Loucy (cell line): ENCODE measurements around the gene LRRC26.

ENCODE experiments used
- H2AFZ ChIP-seq: fragments of 200-600 bp; sonication (generic); 2 replicates; pipeline ENCODE4 v1.6.0; 2016; ENCODE audit warnings: antibody characterized with exemption, mild to moderate bottlenecking, low read length, moderate library complexity
- H3F3A ChIP-seq: fragments of 200-600 bp; 2 replicates; pipeline ENCODE4 v1.6.0; 2016; ENCODE audit warnings: antibody characterized with exemption, low read depth, mild to moderate bottlenecking
- H3K27me3 ChIP-seq: fragments of 200-600 bp; sonication (generic); 2 replicates; pipeline ENCODE4 v1.6.1; 2014; ENCODE audit warnings: low read length, mild to moderate bottlenecking; ENCODE audit not compliant: insufficient read depth, poor library complexity, severe bottlenecking
- H3K36me3 ChIP-seq: fragments of 200-600 bp; sonication (generic); 2 replicates; pipeline ENCODE4 v1.6.1; 2016; ENCODE audit warnings: low read length; ENCODE audit not compliant: insufficient read depth
- H3K4me1 ChIP-seq: fragments of 200-600 bp; sonication (generic); 2 replicates; pipeline ENCODE4 v1.5.1; 2014; ENCODE audit warnings: low read length, mild to moderate bottlenecking; ENCODE audit not compliant: insufficient read depth, poor library complexity, severe bottlenecking
- H3K4me2 ChIP-seq: fragments of 200-600 bp; sonication (generic); 2 replicates; pipeline ENCODE4 v1.6.0; 2014; ENCODE audit warnings: antibody characterized with exemption, low read length, low read depth, mild to moderate bottlenecking; ENCODE audit not compliant: poor library complexity, severe bottlenecking
- H3K4me3 ChIP-seq: fragments of 200-600 bp; sonication (generic); 2 replicates; pipeline ENCODE4 v1.5.1; 2014; ENCODE audit warnings: low read length, mild to moderate bottlenecking, mixed read lengths; ENCODE audit not compliant: poor library complexity, severe bottlenecking
- H3K79me2 ChIP-seq: fragments of 200-600 bp; sonication (generic); 2 replicates; pipeline ENCODE4 v1.6.1; 2014; ENCODE audit warnings: low read length; ENCODE audit not compliant: insufficient read depth
- H3K9ac ChIP-seq: fragments of 200-600 bp; sonication (generic); 2 replicates; pipeline ENCODE4 v1.6.0; 2014; ENCODE audit warnings: mild to moderate bottlenecking, low read depth, low read length, moderate library complexity; ENCODE audit not compliant: poor library complexity, severe bottlenecking
- H3K9me2 ChIP-seq: fragments of 200-600 bp; sonication (generic); replicated peaks from 2 replicates; pipeline ENCODE4 v1.6.1; 2016; ENCODE audit warnings: low read depth, low read length, mixed read lengths
- H3K9me3 ChIP-seq: fragments of 200-600 bp; sonication (generic); 2 replicates; pipeline ENCODE4 v1.6.1; 2014; ENCODE audit warnings: mild to moderate bottlenecking, antibody characterized with exemption, low read length, low read depth; ENCODE audit not compliant: insufficient read depth
- H4K20me1 ChIP-seq: fragments of 200-600 bp; sonication (generic); 2 replicates; pipeline ENCODE4 v1.6.0; 2014; ENCODE audit warnings: antibody characterized with exemption, low read length, mild to moderate bottlenecking; ENCODE audit not compliant: insufficient read depth, poor library complexity, severe bottlenecking
- EZH2phosphoT487 ChIP-seq: fragments of 200-600 bp; IDR thresholded peaks from 2 replicates; pipeline ENCODE4 v1.6.1; 2018; ENCODE audit warnings: antibody characterized with exemption, mild to moderate bottlenecking, moderate library complexity, borderline replicate concordance
- TF ChIP-seq, protein P1 (sequence below): fragments of 200-600 bp; sonication (generic); conservative IDR thresholded peaks from 2 replicates; pipeline ENCODE4 v1.5.1; 2014; ENCODE audit warnings: mild to moderate bottlenecking, antibody characterized with exemption, low read length

The LRRC26 gene

DNA sequence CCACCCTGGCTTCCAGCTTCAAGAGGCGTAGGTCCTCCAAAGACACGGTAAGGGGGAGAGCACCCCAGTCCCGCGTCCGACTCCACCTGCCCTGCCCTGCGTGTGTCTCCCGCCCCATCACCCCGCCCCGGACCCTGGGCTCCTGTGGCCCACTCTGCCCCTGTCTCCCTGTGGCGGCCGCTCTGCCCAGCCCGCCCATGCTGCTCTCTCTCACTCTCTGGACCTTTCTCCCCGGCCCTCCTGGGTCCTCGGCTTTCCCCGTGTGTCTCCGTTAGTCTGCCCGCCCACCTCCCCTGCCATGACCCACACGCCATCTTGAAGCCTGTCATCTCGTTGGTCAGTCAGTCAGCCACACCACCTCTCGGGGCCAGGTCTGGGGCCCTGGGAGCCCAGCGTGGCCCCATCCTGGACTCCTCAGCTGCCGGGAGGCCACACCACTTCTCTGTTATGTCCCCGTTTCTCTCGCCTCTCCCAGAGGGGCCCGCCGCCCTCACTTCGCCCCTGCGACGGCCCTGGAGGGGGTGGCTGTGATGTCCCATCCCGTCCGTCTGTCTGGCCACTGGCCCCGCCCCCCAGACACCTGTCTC, 4.5 kb downstream of the LRRC26 start:
- H3F3A ChIP-seq, result no peaks in the 10 kb centered on the region
- peaks cover 20% of the 10 kb centered on the region for H3K27me3 ChIP-seq
- H3K4me3 ChIP-seq, result no peak overlapping the region
- H3K36me3 ChIP-seq, result no peaks in the 10 kb centered on the region
- H3K4me1 ChIP-seq, result peaks cover 2% of the 10 kb centered on the region
- no peak overlapping the region for H2AFZ ChIP-seq
- H3K4me2 ChIP-seq, result no peak overlapping the region
- no peaks in the 10 kb centered on the region for H3K79me2 ChIP-seq
- no peak overlapping the region for H3K9ac ChIP-seq
- no peaks in the 10 kb centered on the region for H3K9me3 ChIP-seq
- no peaks in the 10 kb centered on the region for H4K20me1 ChIP-seq
- H3K9me2 ChIP-seq, result no peaks in the 10 kb centered on the region
- no peak for TF ChIP-seq EZH2phosphoT487
- TF ChIP-seq, protein P1, sequence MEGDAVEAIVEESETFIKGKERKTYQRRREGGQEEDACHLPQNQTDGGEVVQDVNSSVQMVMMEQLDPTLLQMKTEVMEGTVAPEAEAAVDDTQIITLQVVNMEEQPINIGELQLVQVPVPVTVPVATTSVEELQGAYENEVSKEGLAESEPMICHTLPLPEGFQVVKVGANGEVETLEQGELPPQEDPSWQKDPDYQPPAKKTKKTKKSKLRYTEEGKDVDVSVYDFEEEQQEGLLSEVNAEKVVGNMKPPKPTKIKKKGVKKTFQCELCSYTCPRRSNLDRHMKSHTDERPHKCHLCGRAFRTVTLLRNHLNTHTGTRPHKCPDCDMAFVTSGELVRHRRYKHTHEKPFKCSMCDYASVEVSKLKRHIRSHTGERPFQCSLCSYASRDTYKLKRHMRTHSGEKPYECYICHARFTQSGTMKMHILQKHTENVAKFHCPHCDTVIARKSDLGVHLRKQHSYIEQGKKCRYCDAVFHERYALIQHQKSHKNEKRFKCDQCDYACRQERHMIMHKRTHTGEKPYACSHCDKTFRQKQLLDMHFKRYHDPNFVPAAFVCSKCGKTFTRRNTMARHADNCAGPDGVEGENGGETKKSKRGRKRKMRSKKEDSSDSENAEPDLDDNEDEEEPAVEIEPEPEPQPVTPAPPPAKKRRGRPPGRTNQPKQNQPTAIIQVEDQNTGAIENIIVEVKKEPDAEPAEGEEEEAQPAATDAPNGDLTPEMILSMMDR, result no peak

DNA sequence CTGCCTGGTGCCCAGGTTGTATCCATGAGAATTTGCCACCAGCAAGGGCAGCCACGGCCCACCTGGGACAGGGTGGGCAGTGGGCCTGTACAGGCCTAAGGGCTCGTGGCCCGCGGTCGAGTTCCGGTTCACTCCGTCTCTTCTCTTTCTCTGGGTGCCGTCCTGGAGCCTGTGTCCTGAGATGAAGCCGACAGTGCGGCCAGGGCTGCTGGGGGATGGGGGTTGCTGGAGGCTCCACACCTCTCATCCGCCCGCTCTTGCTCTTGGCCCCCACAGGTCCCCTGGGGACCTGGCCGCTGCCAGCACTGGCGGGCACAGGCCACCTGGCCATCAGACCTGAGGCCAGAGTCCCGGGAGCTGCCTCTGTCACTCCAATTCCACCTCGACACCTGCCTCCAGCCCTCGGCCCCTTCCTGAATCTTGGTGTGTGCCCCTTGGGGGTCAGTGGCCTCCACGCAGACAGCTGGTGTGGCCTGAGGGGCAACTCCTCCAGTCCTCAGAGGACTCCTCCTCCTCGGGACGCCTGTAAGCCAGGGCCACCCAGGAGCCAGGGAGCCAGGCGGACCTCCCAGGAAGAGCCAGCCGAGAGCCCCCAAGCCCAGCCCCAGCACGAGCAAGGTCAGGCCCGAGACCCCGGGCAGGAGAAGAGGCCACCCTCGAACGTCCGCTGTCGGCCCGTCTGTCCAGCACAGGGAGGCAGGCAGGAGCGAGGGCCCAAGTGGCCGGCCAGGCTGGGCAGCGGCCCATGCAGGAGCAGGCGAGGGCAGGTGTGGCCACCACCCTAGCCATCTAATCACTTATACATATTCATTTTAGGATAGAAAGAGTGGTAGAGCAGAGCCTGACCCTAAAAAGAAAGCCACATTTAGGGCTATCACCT, 5.2 kb downstream of the LRRC26 start:
- no peak overlapping the region for H3K4me3 ChIP-seq
- TF ChIP-seq, protein P1, result no peak
- TF ChIP-seq EZH2phosphoT487, result no peak
- H3K4me1 ChIP-seq, result peaks cover 4% of the 10 kb centered on the region
- no peaks in the 10 kb centered on the region for H4K20me1 ChIP-seq
- peaks cover 20% of the 10 kb centered on the region for H3K27me3 ChIP-seq
- no peaks in the 10 kb centered on the region for H3F3A ChIP-seq
- H3K79me2 ChIP-seq, result no peaks in the 10 kb centered on the region
- no peaks in the 10 kb centered on the region for H3K36me3 ChIP-seq
- H2AFZ ChIP-seq, result no peak overlapping the region
- H3K9me3 ChIP-seq, result no peaks in the 10 kb centered on the region
- no peak overlapping the region for H3K4me2 ChIP-seq
- H3K9me2 ChIP-seq, result no peaks in the 10 kb centered on the region
- no peak overlapping the region for H3K9ac ChIP-seq

DNA sequence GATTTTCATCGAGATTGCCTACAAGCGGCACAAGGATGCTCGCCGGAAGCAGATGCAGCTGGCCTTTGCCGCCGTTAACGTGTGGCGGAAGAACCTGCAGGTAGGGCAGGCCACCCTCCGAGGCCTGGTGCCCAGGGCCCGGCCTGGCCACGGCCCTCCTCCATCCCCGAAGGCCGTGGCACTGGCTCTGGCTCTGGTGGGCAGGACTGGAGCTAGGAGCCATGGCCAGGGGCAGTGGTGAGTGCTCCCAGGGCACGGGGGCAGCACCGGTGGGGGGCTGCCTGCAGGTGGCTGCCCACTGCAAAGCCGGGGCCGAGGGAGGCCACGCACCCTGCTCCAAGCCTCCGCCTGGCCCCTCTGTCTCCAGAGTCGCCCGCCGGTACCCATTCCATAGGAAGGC, 6.0 kb downstream of the LRRC26 start:
- Histone ChIP-seq H3K9me2 (no peaks in the 10 kb centered on the region), H3F3A (no peaks in the 10 kb centered on the region), H3K9me3 (no peaks in the 10 kb centered on the region), H3K79me2 (no peaks in the 10 kb centered on the region), H3K36me3 (no peaks in the 10 kb centered on the region), H3K9ac (no peak overlapping the region), H2AFZ (no peak overlapping the region), H4K20me1 (no peaks in the 10 kb centered on the region), H3K4me3 (no peak overlapping the region), H3K4me1 (peaks cover 13% of the 10 kb centered on the region), H3K27me3 (peaks cover 12% of the 10 kb centered on the region), H3K4me2 (no peak overlapping the region)
- no peak for TF ChIP-seq EZH2phosphoT487
- TF ChIP-seq, protein P1, result no peak
